Breast epithelium (tissue), 4 donors: Measurements from ENCODE around the gene FEM1B. TPM values are rescaled to one million over a fixed set of nuclear protein-coding genes. Genes with fewer than 3 reads are reported as not detected.

Experiments
- DNase-seq, 2 donors: peaks; one replicate each; pipeline ENCODE4 v3.0.0-alpha.2; 2019; ENCODE audit warnings: low spot score in 2 of 2
- H3K27ac ChIP-seq, 2 donors: fragments of 200-600 bp; sonication (generic) in 1 of 2; one replicate each; pipeline ENCODE4 v1.5.1; 2016 to 2019; ENCODE audit warnings: mild to moderate bottlenecking in 1 of 2
- H3K27me3 ChIP-seq, 2 donors: fragments of 200-600 bp; sonication (generic) in 1 of 2; one replicate each; pipeline versions ENCODE4 v1.5.1 to v1.6.0; 2017 to 2019; ENCODE audit warnings: control low read depth in 1 of 2, mild to moderate bottlenecking in 1 of 2
- H3K36me3 ChIP-seq: fragments of 200-600 bp; one replicate; pipeline ENCODE4 v1.5.1; 2019
- H3K4me1 ChIP-seq, 2 donors: fragments of 200-600 bp; sonication (generic); one replicate each; pipeline ENCODE4 v1.5.1; 2016 to 2019; ENCODE audit warnings: control low read depth in 1 of 2
- H3K4me3 ChIP-seq, 3 donors: fragments of 200-600 bp; sonication (generic); 1 replicate in 2 of 3; 2 replicates in 1 of 3; pipeline ENCODE4 v1.5.1; 2016 to 2019; ENCODE audit warnings: mild to moderate bottlenecking in 3 of 3, moderate library complexity in 2 of 3
- H3K9me3 ChIP-seq, 2 donors: fragments of 200-600 bp; sonication (generic) in 1 of 2; one replicate each; pipeline ENCODE4 v1.5.1; 2016 to 2019; ENCODE audit warnings: control low read depth in 1 of 2
- CTCF ChIP-seq, 3 donors: fragments of 450-650 bp; IDR thresholded peaks; one replicate each; pipeline ENCODE4 v1.5.1; 2016 to 2017; ENCODE audit warnings: antibody characterized with exemption in 3 of 3, mild to moderate bottlenecking in 3 of 3, moderate library complexity in 3 of 3
- POLR2A ChIP-seq: fragments of 450-650 bp; IDR thresholded peaks from one replicate; pipeline ENCODE4 v1.6.1; 2016; ENCODE audit warnings: antibody characterized with exemption, mild to moderate bottlenecking, moderate library complexity
- POLR2AphosphoS5 ChIP-seq, 3 donors: sonication (generic); formaldehyde crosslinking; IDR thresholded peaks; one replicate each; pipeline ENCODE4 v1.6.1; 2017; ENCODE audit warnings: antibody characterized with exemption in 3 of 3
- intact Hi-C: fragments of 100-400 bp; cut with DNase I; formaldehyde crosslinking; loops from one replicate; pipeline ENCODE4 v1.15.1; 2023; ENCODE audit warnings: low total_unique reads
- total RNA-seq, 3 donors: library from RNA; depleted of rRNA; stranded (reverse); fragments of >200 nt; gene quantifications; one replicate each; pipeline ENCODE4 v1.1.0, GENCODE V29; 2016

FEM1B gene
- total RNA-seq, 3 donors from 2014 or later = 48.5 to 82.7 (median 60.0) TPM

- TF ChIP-seq CTCF (IDR thresholded peaks at IDR 0.05) (no peak), POLR2AphosphoS5 (IDR thresholded peaks at IDR 0.05) (no peak), POLR2A (no peak)
- Histone ChIP-seq H3K27me3 (no peaks in the 10 kb centered on the region), H3K4me3 (no peak overlapping the region), H3K27ac (peak overlapping the region in 1 of 2 donors; percentile 15), H3K9me3 (no peaks in the 10 kb centered on the region), H3K4me1 (no peaks in the 10 kb centered on the region), H3K36me3 (peaks cover 7% of the 10 kb centered on the region)
- intact Hi-C loops = no loop called here
- no peak for DNase-seq
Observed at GRCh38 chr15:68285259-68285980, 7.9 kb downstream of the FEM1B start.

- Histone ChIP-seq H3K4me1 (no peaks in the 10 kb centered on the region), H3K27me3 (no peaks in the 10 kb centered on the region), H3K9me3 (no peaks in the 10 kb centered on the region), H3K36me3 (peaks cover 7% of the 10 kb centered on the region), H3K4me3 (no peak overlapping the region), H3K27ac (no peak overlapping the region)
- intact Hi-C loops = no loop called here
- DNase-seq = no peak
- TF ChIP-seq POLR2A (no peak), CTCF (IDR thresholded peaks at IDR 0.05) (no peak), POLR2AphosphoS5 (IDR thresholded peaks at IDR 0.05) (no peak)
Observed at GRCh38 chr15:68286256-68286655, 8.7 kb downstream of the FEM1B start.

- DNase-seq = no peak
- TF ChIP-seq CTCF (IDR thresholded peaks at IDR 0.05) = no peak
- no peak for TF ChIP-seq POLR2A
- no peak for TF ChIP-seq POLR2AphosphoS5 (IDR thresholded peaks at IDR 0.05)
- intact Hi-C loops = no loop called here
- Histone ChIP-seq H3K27me3 (no peaks in the 10 kb centered on the region), H3K4me1 (no peaks in the 10 kb centered on the region), H3K9me3 (no peaks in the 10 kb centered on the region), H3K4me3 (no peak overlapping the region), H3K36me3 (peaks cover 7% of the 10 kb centered on the region), H3K27ac (peak overlapping the region; percentile 23 to 35)
Observed at GRCh38 chr15:68289057-68289456, 11.5 kb downstream of the FEM1B start.

- Histone ChIP-seq H3K36me3 (peaks cover 7% of the 10 kb centered on the region), H3K4me1 (no peaks in the 10 kb centered on the region), H3K4me3 (no peak overlapping the region), H3K9me3 (no peaks in the 10 kb centered on the region), H3K27me3 (no peaks in the 10 kb centered on the region), H3K27ac (peak overlapping the region; percentile 23 to 35)
- no peak for TF ChIP-seq CTCF (IDR thresholded peaks at IDR 0.05)
- no peak for TF ChIP-seq POLR2AphosphoS5 (IDR thresholded peaks at IDR 0.05)
- no peak for TF ChIP-seq POLR2A
- no peak for DNase-seq
- intact Hi-C loops = no loop called here
Observed at GRCh38 chr15:68289621-68290352, 12.2 kb downstream of the FEM1B start.

GRCh38 chr15:68290715-68291114, 13.2 kb downstream of the FEM1B start:
- Histone ChIP-seq H3K27me3 (no peaks in the 10 kb centered on the region), H3K36me3 (peaks cover 7% of the 10 kb centered on the region), H3K4me3 (no peak overlapping the region), H3K9me3 (no peaks in the 10 kb centered on the region), H3K4me1 (no peaks in the 10 kb centered on the region), H3K27ac (no peak overlapping the region)
- intact Hi-C loops = no loop called here
- TF ChIP-seq POLR2A (no peak), CTCF (IDR thresholded peaks at IDR 0.05) (no peak), POLR2AphosphoS5 (IDR thresholded peaks at IDR 0.05) (no peak)
- no peak for DNase-seq
